ENCODE measurements around the gene EFNA5.

Gene EFNA5

GRCh38 chr5:107555425-107556090 lies 115.2 kb downstream of the EFNA5 start:
- DNase-seq (ENCODE audit: low read depth, low spot score): no peak
- peak overlapping the region; percentile 10 for H3K27ac ChIP-seq

- no peak for DNase-seq (ENCODE audit: low read depth, low spot score)
- H3K27ac ChIP-seq: peak overlapping the region; percentile 10
Measured at GRCh38 chr5:107554776-107555424, 115.8 kb downstream of the EFNA5 start.

GRCh38 chr5:107553117-107553555 lies 117.6 kb downstream of the EFNA5 start:
- DNase-seq (ENCODE audit: low read depth, low spot score): no peak
- no peak overlapping the region for H3K27ac ChIP-seq

GRCh38 chr5:107551088-107551487 lies 119.6 kb downstream of the EFNA5 start:
- DNase-seq (ENCODE audit: low read depth, low spot score): no peak

GRCh38 chr5:107549567-107549966 lies 121.2 kb downstream of the EFNA5 start:
- DNase-seq (ENCODE audit: low read depth, low spot score): no peak
- no peak overlapping the region for H3K27ac ChIP-seq

More at GRCh38 chr5:107551088-107551487, 119.6 kb downstream of the EFNA5 start:
- H3K27ac ChIP-seq: no peak overlapping the region

GRCh38 chr5:107548477-107548876 lies 122.3 kb downstream of the EFNA5 start:
- no peak overlapping the region for H3K27ac ChIP-seq
- no peak for DNase-seq (ENCODE audit: low read depth, low spot score)

- no peak overlapping the region for H3K27ac ChIP-seq
- DNase-seq (ENCODE audit: low read depth, low spot score): no peak
Measured at GRCh38 chr5:107546719-107547118, 124.0 kb downstream of the EFNA5 start.

- H3K27ac ChIP-seq: no peak overlapping the region
- DNase-seq (ENCODE audit: low read depth, low spot score): no peak
Measured at GRCh38 chr5:107545486-107545885, 125.3 kb downstream of the EFNA5 start.

- DNase-seq (ENCODE audit: low read depth, low spot score): no peak
- no peak overlapping the region for H3K27ac ChIP-seq
Measured at GRCh38 chr5:107544967-107545366, 125.8 kb downstream of the EFNA5 start.

- no peak overlapping the region for H3K27ac ChIP-seq
- no peak for DNase-seq (ENCODE audit: low read depth, low spot score)
Measured at GRCh38 chr5:107544476-107544875, 126.3 kb downstream of the EFNA5 start.

- DNase-seq (ENCODE audit: low read depth, low spot score): no peak
- H3K27ac ChIP-seq: no peak overlapping the region
Measured at GRCh38 chr5:107543868-107544267, 126.9 kb downstream of the EFNA5 start.

- peak overlapping the region; percentile 69 for H3K27ac ChIP-seq
- peak; percentile 45 for DNase-seq (ENCODE audit: low read depth, low spot score)
Measured at GRCh38 chr5:107542831-107543231, 127.9 kb downstream of the EFNA5 start.

GRCh38 chr5:107542428-107542827 lies 128.3 kb downstream of the EFNA5 start:
- DNase-seq (ENCODE audit: low read depth, low spot score): peak; percentile 66
- peak overlapping the region; percentile 69 for H3K27ac ChIP-seq

GRCh38 chr5:107541400-107541799 lies 129.3 kb downstream of the EFNA5 start:
- no peak for DNase-seq (ENCODE audit: low read depth, low spot score)
- no peak overlapping the region for H3K27ac ChIP-seq

GRCh38 chr5:107539726-107540330 lies 130.9 kb downstream of the EFNA5 start:
- no peak for DNase-seq (ENCODE audit: low read depth, low spot score)
- no peak overlapping the region for H3K27ac ChIP-seq

- H3K27ac ChIP-seq: no peak overlapping the region
- DNase-seq (ENCODE audit: low read depth, low spot score): no peak
Measured at GRCh38 chr5:107538805-107539445, 131.8 kb downstream of the EFNA5 start.

GRCh38 chr5:107538331-107538730 lies 132.4 kb downstream of the EFNA5 start:
- H3K27ac ChIP-seq: no peak overlapping the region
- DNase-seq (ENCODE audit: low read depth, low spot score): no peak

GRCh38 chr5:107535849-107536248 lies 134.9 kb downstream of the EFNA5 start:
- no peak for DNase-seq (ENCODE audit: low read depth, low spot score)

GRCh38 chr5:107533910-107534876 lies 136.5 kb downstream of the EFNA5 start:
- no peak overlapping the region for H3K27ac ChIP-seq
- no peak for DNase-seq (ENCODE audit: low read depth, low spot score)

More at GRCh38 chr5:107535849-107536248, 134.9 kb downstream of the EFNA5 start:
- H3K27ac ChIP-seq: no peak overlapping the region

- DNase-seq (ENCODE audit: low read depth, low spot score): no peak
Measured at GRCh38 chr5:107532916-107533315, 137.8 kb downstream of the EFNA5 start.

More at GRCh38 chr5:107532916-107533315, 137.8 kb downstream of the EFNA5 start:
- no peak overlapping the region for H3K27ac ChIP-seq

All from epithelial cell of prostate (primary cell).